ENCODE measurements around the gene PIP5K1C.
A peak's percentile ranks its signal among the peaks of the same experiment; 100 is the strongest.

PIP5K1C gene

DNA sequence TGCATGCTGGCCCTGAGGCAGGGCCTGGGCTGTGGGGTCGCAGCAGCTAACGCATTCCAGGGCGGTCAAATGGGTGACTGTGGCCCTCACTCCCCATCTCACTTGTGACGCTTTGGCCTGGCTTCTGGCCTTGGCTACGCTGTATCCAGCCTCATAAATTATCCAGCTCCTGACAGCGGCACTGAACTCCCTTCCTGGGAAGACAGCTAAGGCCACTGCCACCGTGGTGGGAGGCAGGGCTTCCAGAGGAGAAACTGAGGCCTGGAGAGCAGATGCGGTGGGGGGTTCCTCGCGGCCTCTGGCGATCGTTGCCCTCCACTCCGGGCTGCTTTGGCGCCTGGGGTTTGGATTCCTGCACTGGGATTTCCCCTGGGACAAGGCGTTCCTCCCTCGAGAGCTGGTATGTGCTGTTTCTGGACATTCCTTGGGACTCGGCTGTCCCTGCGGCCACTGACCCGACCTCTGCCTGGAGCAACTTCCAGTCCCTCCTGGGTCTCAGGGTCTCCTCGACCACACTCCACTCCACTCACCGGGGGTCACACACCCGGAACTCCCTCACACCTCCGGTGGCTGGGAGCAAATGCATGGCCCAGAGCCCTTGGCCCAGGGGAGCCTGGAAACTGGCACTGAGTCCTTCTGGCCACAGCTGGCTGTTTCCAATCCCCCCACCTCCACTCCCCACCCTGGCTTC is 97.0 kb downstream of the PIP5K1C start:
- H3K4me3 ChIP-seq (replicated peaks; ENCODE audit: low read depth, low read length): no peak overlapping the region
- TF ChIP-seq, protein P1, sequence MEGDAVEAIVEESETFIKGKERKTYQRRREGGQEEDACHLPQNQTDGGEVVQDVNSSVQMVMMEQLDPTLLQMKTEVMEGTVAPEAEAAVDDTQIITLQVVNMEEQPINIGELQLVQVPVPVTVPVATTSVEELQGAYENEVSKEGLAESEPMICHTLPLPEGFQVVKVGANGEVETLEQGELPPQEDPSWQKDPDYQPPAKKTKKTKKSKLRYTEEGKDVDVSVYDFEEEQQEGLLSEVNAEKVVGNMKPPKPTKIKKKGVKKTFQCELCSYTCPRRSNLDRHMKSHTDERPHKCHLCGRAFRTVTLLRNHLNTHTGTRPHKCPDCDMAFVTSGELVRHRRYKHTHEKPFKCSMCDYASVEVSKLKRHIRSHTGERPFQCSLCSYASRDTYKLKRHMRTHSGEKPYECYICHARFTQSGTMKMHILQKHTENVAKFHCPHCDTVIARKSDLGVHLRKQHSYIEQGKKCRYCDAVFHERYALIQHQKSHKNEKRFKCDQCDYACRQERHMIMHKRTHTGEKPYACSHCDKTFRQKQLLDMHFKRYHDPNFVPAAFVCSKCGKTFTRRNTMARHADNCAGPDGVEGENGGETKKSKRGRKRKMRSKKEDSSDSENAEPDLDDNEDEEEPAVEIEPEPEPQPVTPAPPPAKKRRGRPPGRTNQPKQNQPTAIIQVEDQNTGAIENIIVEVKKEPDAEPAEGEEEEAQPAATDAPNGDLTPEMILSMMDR (IDR thresholded peaks at IDR 0.05; ENCODE audit: low read length, missing control alignments): no peak
- DNase-seq (ENCODE audit: low read depth): no peak

DNA sequence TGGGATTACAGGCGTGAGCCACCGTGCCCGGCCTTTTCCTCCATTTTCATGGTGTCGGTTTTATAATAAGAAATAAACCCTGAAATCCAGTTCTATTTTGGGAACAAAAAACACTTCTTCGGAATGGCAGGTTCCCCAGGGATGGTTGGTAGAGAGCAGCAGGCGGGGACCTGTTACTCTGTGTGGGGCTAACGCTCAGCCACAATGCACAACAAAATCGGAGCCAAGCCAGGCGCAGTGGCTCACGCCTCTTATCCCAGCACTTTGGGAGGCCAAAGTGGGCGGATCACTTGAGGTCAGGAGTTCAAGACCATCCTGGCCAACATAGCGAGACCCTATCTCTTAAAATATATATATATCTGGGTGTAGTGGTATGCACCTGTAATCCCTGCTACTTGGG is 99.2 kb downstream of the PIP5K1C start:
- DNase-seq (ENCODE audit: low read depth): no peak
- H3K4me3 ChIP-seq (replicated peaks; ENCODE audit: low read depth, low read length): no peak overlapping the region
- TF ChIP-seq, protein P1 (IDR thresholded peaks at IDR 0.05; ENCODE audit: low read length, missing control alignments): no peak

DNA sequence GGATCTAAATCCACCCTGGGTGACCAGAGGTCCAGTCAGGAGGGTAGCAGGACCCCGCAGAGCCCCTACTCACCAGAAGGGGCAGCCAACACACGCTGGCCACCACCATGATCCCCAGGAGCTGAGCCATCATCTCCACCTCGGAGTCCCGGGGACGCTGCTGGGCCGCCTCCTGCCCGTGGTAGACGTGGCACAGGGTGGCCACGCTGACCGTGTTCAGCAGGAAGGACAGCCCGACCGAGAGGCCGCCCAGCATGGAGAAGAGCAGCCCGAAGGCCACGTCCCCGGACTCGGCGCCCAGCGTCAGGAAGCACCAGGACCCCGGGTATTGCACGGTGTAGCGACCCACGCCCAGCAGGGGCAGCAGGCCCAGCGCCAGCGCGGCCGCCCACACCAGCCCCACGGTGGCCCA is 100.5 kb downstream of the PIP5K1C start:
- TF ChIP-seq, protein P1 (IDR thresholded peaks at IDR 0.05; ENCODE audit: low read length, missing control alignments): peak; percentile 16
- H3K4me3 ChIP-seq (replicated peaks; ENCODE audit: low read depth, low read length): no peak overlapping the region
- DNase-seq (ENCODE audit: low read depth): no peak

DNA sequence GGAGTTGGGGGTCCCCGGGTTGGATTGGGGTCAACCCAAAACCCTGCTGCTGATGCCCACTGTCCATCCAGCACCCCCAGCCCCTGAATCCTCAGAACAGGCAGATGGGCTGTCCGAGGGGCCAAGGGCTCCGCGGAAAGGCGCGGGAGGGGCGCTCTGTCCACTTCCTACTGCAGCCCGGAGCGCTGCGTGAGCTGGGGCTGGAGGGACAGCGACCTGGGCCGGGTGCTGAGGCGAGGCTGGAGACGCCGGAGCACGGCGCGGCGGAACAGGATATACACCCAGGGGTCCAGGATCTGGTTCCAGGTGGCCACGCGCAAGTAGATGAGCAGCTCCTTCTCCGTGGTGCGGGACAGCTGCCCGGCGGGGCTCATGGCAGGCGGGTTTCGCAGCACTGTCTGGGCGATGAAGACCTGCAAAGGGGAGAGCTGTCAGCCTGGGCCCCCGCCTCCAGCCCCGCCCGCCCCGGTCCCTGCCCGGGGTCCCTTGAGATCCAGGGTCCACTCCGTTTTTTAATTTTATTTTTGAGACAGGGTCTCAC is 104.7 kb downstream of the PIP5K1C start:
- no peak overlapping the region for H3K4me3 ChIP-seq (replicated peaks; ENCODE audit: low read depth, low read length)
- TF ChIP-seq, protein P1 (IDR thresholded peaks at IDR 0.05; ENCODE audit: low read length, missing control alignments): no peak
- DNase-seq (ENCODE audit: low read depth): no peak

DNA sequence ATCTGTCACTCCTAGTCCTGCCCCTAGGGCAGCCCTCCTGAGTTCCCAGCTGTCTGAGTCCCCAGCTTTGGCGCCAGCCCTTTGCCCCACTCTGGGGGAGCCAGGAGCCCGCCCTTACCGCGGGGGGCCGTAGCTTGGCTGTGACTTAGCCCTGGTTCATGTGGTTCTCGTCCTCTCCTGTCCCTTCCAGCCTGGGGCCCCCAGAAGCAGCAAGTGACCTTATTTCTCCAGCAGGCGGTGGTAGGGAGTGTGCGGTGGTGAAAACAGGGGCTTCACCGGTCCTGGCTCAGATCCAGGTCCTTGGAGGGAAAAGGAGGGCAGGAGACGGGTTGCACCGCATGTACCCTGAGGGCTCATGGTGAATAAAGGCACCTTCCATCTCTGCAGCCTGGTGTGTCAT is 107.1 kb downstream of the PIP5K1C start:
- DNase-seq (ENCODE audit: low read depth): no peak
- H3K4me3 ChIP-seq (replicated peaks; ENCODE audit: low read depth, low read length): no peak overlapping the region
- TF ChIP-seq, protein P1 (IDR thresholded peaks at IDR 0.05; ENCODE audit: low read length, missing control alignments): no peak

DNA sequence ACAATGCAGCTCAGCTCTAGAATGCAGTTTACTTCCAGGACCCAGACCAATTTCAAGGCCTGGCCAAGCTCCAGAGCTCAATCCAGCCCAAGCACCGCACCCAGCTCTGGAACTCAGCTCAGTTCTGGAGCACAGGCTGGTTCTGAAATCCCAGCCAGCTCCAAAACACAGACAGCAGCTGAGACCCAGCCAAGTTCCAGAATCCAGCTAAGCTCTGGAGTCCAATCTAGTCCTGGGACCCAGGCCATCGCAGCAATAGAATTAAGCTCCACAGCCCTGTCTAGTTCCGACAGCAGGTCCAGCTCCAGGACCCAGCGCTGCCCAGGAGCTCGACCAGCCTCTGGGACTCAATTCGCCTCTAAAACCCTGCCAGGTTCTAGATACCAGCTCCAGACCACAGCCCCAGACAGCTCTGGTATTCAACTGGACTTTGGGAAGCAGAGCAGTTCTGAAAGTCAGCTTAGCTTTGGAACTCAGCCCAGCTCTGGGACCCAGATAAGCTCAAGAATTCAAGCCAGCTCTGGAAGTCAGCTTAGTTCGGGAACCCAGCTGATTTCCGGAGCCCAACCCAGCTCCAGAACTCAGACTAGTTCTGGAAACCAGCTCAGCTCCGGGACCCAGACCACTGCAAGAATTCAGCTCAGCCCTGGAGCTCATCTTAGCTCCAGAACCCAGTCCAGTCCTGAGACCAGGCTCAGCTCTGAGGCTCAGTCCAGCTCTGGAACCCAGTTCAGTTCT is 108.2 kb downstream of the PIP5K1C start:
- H3K4me3 ChIP-seq (replicated peaks; ENCODE audit: low read depth, low read length): no peak overlapping the region
- TF ChIP-seq, protein P1 (IDR thresholded peaks at IDR 0.05; ENCODE audit: low read length, missing control alignments): no peak
- no peak for DNase-seq (ENCODE audit: low read depth)
